ENCODE measurements around the gene WNT5A.

Gene WNT5A

DNA sequence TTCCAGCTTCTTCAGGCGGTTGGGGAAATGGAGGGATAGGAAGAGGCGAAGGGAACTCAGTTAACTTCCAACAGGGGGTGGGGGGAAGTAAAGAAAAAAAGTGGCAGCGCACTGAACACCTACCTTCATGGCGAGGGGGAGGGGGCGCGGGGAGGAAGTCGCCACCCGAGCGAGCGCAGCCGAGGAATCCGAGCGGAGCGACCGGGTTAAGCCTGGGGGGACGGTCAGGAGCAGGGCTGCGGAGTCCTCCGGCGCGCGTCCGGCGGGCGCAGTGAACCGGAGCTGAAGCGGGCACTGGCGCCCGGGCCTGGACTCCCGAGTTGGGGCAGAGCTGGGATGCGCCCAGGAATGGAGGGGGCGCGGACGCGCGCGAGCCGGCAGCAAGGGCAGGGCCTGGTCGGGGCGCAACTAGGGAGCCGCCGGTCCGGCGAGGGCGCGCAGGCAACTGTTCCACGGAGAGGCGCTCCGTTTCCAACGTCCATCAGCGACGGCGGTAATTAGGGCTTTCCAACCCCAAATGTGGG lies at the start of gene WNT5A:
TSS of gene WNT5A (minus strand) at position 450 of the 524 bp plus-strand sequence. CDS start at position 129, 321 bp downstream.
- peak; percentile 54 for DNase-seq

DNA sequence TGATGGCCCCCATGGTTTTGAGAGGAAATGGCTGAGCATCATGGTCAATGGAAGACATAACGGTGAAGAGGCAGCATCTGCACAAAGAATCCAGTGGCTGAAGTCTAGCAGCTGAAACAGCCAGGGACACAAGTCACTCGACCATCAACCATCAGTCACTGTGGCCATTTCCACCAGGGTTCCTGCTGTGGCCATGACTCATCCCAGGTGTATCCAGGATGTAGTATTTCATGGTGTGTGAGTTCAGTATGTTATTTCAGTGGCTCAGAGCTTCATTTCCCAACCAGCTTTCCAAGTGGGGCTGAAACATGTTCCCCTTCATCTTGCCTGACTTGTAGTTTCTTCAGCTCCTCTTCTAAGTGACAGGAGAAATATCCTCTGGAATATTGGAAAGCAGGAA lies 47.8 kb upstream of the WNT5A start:
- DNase-seq = no peak

DNA sequence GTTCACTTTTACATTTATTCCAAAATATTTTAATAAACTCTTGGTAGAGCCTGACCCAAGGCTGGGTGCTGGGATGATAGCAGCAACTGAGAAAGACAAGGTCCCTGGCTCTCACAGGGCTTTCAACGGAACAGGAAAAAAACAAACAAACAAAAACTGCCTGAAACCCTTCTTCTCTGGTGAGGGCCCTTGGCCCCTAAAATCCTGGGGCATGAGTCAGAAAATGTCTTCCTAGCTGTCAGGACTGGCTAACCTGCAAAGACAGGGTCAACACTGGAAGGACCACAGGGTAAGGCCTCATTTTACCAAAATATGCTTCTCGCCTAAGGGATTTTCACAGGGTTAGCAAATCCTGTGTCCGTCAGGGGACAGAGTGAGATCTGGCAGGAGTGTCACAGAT lies 45.7 kb upstream of the WNT5A start:
- no peak for DNase-seq

DNA sequence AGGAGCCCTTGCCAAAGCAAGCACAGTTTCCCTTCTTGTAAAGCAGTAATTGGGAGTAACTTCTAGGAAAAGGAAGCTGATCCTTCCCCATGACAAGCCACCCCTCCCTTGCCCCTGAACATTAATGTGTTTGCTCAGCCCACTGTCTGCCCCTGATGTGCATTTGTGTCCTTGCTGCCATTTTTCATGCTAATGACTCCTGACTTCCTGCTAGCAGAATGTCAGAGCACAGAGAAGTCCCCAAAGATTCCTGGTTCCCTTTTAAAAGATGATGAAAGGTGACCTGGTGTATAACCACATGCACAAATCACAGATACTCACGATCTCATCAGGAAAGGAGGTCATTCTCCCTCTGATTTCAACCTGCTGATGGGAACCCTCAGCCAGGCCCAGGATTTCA lies 44.2 kb upstream of the WNT5A start:
- DNase-seq = no peak

DNA sequence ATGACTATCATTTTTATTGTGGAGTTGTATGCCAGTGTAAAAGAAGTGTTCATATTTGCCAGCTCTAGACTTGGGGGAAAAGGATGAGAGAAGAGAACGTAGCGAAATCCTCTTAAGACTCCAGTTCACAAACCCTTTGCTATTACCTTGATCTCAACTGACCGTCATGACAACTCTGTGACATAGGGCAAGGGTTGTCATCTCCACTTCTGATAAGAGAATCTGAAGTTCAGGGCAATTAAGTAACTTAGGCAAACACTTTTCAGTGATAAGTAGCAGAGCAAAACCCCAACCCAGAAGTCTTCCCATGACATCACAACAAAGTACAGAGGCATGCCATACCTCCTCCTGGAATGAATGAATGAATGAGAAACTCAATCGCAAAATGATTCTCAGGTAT lies 40.3 kb upstream of the WNT5A start:
- no peak for DNase-seq

DNA sequence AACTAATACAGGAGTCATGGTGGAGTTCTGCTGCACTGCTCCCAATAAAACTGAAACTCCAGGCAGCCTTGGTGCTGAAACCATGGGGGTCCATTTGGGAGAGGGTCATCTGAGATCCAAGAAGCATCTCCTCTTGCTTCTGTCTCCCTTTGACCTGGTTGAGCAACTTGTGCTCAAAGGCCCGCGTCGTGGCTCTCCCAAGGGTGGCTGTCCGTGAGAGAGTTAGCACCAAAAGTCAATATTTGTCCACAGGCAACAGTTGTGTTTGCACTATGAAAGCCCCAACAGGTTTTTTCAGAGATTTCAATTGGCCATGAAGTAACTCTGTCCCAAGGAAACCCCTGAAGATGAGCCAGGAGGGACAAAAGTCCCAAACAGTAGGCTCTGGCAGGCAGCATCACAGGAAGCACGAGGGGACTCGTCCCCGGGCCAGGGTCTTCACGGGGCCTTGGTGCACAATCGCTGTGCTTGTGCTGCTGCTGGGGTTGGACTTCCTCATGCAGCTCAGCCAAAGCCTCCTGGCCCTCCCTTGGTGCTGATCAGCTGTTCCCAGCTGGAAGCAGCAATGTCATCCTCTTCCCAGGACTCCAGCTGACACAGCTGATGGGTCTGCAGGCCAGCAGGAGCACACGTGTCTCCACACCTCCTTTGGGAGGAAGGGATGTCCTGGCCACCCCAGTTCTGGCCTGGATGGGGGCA lies 39.4 kb upstream of the WNT5A start:
- DNase-seq = no peak

DNA sequence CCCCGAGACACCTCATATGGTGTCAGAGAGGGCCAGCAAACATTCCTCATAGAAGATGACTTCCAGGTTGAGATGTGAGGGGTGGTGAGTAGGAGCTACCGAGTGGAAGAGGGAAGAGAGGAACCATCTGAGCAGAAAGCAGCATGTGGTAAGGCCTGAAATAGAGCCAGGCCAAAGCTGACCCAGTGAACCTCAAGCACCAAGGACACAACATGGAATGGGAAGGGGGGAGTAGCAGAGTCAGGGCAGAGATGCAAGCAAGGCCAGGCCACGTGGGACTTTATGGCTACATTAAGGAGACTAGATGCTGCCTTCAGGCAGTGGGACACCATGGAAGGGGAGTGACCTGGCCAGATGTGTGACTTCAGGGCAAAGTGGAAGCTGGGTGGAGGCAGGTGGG lies 38.3 kb upstream of the WNT5A start:
- DNase-seq = no peak

DNA sequence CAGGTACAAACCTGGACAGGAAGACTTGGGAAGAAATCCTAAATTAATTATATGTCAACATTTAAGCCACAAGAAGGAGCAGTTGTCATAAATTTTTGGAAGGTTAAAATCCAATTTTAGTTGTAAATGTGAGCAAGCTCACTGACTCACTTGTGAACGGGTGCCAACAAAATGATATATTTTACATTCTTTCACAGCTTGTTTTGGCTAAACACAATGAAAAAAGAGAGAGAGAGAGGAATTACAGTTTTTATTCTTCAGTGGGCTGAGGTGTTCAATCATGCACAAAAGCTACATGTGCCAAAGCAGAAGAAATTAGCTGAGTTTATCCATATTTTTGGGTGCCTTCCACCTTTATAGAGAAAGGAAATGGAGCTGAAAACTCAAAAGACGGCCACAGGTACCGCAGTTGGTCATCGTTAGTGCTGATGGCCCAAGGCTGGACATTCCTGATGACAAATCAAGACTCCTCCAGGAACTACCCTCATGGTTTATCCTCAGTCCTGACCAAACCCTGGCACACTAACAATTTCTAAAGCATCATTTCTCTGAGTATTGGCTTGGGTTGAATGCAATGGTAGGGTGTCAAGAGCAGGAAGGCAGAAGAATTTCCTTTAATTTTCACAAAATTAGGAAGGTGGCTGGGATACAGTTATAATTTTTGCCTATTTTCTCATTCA lies 37.6 kb upstream of the WNT5A start:
- peak; percentile 61 for DNase-seq

DNA sequence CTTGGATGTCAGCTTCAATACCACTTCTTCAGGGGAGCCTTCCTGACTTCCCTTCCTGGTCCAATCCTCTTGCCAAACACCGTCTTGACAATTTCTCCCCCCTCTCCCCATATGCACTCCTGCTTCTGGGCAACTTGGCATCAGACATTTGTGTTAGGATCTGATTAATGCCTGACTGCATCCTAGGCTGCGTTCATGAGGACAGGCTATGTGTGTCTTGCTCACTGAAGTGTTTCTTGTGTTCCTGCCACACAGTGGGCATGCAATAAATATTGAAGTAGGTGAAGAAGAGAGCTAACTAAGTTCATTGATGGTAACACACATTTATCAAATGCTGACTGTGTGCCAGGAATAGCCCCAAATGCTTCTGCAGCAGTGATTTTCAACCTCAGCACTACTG lies 36.4 kb upstream of the WNT5A start:
- DNase-seq = no peak

DNA sequence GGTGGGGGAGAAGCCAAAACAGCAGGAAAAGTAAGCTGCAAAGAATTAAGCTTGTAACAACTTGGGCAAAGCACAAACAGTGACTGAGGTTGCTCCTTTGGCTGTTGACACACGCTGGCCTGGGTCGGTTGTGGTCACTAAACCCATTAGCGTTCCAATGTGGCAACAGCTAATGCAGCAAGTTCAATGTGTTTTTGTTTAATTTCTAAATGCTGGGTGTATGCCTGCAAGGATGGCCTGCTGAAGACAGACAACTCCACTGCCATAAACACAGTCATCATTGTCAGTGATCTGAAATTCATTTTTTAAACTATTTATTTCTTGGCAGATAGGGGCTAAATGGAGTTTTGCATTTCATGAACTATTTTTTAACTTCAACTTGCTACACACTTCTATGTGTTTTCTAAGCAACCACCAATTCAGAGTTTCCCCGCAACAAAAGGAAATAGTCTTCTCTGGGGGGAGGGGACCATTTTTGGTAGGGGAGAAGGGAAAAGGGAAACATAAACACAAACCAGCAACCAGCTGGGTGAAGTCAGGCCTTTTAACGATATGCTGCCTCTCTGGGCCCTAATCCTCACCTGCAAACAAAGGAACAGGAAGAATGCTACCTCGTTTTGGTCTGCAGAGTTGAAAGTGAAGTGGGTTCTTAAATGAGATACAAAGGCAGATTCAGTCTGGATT lies 34.8 kb upstream of the WNT5A start:
- DNase-seq = no peak

DNA sequence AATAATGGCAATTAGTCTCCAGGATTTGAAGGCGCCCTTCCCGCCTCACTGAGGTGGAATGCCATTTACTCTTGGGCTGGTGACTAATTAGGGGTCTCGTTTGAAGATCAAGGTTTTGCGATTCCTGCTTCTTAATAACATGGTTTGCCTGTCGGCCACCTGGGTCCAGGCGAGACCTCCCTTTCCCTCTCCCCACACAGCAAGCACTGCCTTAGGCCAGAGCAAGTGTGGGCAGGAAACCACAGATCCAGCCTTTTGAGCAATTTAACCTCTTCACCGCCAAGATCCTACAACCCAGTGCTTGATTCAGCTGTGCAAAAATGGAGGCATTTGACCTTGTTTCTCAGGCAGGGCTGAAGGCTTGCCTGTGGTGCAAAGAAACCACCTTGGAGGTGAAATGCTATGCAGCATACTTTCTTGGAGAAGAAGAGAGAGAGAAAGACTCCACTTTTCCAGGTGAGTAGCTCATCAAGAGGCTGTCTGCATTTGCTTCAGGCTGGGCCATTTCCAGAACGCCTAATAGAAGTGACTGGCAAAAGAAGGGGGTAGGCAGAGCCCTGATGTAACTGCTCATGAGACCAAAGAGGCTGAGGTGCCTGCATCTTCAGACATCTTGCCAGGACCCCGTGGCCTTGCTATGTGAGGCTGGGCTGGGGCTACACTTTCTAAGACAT lies 34.1 kb upstream of the WNT5A start:
- no peak for DNase-seq

DNA sequence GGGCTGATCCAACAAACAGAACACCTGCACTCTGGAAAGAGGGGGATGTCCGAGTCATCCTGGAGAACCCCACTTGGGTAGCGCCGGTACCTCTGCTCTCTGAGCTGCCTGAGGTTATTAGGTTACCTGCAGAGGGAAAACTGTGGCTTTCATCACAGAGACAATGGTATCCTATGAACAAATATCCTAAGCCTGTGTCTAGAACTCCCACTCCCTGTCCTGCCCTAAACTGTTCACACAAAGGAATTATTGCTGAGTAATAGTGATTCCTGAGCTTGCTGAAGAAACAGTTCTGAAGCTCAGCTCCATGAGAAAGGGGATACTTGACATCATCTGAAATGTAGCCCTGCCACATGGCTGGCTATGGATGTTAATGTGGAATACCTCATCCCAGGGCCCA lies 31.9 kb upstream of the WNT5A start:
- DNase-seq = no peak

DNA sequence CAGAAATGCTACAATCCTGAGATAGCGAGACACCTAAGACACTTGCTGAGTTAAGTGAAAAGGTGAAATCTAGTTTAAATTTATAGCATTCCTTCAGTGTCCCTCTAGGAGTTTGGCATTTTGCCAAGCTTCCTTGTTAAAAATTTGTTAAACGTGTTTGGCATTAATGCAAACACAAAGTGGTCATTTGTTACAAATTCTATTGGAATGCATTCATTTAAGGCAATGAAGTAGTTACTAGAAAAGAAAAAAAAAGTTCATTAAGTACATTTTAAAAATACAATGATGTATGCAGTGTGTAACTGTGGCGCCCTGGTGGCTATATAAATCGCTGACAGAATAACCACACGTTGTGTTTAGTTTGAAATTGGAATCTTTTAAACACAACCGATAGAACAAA lies 31.3 kb upstream of the WNT5A start:
- DNase-seq = no peak

DNA sequence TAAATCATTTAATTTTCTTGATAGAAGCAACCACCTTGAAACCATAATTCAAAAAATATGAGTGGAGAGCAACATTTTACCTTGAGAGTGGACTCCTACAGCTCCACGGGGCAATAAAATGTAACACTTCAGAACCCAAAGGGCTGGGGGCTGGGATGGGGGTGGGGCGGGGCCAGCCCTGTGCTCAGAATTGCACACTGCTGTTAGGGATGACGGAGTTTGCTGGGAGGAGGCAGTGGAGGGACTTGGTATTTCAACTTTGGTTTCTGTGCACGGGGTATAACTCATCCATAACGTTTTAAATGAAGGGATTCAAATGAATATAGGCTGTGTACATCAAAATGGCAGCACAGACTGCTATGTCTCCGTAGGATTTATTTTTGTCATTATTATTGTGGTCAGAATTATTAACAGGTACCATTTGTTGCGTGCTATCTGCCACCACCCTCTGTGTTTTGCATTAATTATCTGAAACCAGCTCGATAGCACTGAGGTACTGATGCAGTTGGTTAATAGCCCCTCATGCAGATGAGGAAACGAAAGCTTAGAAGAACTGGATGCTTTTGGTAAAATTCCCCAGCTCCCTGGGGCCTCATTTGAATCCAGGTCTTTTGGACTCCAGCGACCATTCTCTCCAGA lies 29.4 kb upstream of the WNT5A start:
- no peak for DNase-seq

DNA sequence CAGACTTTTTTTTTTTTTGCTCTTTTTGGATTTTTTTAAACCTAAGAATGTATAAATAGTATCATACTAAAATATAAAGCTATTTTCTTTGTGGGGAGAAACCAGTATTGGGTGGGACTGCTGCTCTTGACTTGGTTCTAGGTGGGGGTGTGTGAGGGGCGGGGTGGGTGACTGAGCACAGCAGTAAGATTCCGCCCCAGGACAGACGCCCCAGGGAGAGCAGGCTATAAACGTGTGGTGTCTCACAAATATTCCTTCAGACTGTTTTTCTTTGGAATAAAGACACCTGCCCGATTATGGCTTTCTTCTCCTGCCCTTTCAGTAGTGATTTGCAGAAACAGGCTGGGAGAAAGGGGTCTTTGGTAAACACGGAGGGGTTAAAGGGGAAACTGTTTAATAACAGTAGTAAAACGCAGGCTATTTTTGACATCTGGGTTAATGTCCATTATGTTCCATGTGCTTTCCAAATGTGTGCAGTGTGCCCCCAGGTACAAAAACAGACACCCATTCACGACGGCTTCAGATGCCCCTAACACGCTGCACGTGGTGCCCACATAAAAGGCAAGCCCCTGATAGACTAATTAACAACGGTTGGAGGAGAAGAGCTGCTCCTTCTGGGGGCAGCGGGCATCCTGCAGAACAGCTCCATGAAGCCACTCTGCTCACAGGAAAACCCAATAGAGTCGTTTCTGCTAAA lies 28.6 kb upstream of the WNT5A start:
- no peak for DNase-seq

DNA sequence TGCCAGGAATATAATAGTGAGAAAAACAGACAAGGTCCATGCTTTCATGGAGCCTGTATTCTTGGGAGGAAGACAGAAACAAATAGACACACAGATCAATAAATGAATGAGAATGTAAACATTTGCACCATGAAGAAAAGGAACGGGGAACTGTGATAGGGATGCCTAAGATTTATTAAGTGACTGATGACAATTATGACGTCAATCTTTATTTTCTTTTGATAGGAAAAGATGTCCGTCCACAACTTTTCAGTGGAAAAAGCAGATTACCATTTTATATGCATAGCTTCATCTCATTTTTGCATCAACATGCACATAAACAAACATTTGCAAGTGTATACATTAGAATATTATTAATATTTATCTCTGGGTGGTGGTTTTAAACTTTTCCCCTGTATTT lies 27.9 kb upstream of the WNT5A start:
- no peak for DNase-seq

DNA sequence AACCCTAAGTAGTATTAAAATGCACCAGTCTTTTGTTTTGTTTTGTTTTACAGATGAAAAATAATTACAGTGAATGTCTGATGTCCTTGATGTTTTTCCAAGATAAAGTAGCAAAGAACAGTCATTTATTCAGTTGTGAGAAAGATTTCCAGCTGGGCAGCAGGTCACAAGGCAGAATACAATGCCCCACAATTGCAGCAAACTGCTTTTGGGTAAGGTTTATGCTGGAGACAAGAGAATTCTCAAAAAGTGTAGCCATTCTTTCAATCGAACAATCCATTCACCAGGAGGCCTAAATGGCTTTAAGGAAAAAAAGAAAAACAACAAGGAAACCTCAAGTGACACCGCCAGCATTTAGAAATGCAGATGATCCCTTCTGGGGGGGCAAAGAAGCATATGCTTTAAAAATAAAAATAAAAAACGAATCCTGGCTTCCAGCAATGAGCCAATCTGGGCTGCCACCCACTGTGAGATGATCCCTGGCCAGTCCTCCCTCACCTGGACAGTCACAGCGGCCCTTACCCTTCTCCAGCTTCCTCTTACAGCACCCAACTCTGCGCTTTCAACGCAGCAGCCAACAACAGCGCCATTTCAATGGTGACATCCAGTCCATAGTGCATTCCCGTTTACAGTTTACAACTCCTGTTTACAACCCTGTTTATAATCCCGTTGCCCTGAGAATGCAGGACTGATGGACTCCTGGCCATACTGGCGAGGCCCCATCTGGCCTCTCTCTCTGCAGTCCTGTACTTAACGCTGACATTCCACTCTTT lies 25.7 kb upstream of the WNT5A start:
- DNase-seq = no peak

DNA sequence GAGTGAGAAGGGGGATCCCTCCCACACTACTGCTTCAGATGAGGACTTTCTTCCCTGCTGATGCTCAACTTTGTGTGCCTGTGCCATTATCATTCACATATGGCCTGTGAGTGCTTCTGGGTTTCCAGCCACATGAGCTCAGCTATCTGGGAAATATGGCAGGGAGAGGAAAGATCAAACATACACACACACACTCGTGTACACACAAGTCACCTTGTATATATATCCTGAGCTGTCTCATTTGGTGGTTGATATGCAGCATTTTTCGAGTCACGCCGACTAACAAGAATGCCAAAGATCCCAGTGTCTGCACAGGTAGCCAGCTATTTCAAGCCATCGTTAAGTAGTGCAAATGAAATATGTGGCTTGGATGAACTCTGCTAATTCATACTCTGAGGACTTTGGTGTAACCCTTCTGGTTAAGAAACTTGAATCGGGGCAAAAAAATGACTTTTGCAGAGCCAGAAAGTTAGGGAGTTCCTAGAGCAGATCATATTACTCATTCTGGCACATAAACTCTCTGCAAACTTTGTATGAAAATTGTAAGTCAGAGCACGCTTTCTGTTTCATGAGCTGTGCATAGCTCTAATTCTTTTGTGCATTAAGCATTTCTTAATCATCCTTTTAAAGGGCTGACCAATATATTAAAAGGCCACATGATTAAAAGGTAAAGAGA lies 24.9 kb upstream of the WNT5A start:
- peak; percentile 71 for DNase-seq

DNA sequence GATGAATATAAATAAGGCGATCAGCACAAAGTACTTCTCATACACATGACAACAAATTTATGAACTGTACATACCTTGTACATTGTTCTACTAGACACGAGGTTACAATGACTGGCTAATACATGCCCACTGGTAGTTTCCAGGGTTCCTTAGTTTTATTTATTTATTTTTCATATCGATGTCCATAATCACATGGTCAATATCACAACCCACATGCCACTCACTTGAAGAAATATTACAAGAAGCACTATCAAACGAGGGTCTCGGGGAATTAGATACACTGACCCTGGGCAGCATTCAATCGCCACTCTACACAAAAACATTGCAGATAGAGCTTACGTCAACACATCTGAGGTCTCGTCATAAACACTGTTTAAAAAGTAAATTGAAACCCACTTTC lies 21.2 kb upstream of the WNT5A start:
- DNase-seq = no peak

DNA sequence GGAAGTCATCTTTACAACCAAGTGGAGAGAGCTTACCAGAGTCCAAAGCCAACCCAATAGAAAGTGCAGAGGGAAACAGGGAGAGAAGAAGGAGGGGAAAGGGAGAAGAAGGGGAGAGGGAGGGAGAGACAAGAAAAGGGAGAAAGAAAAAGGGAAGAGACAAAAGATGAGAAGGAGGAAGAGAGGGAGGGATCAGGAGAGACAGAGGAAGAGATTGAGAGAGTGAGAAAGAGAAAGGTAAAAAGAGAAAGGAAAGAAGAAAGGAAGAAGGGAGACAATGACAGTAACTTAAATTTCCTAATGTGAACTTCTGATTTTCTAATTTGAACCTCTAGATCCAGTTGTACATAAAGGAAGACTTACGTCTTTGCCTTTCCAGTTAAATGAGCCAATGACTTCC lies 20.7 kb upstream of the WNT5A start:
- no peak for DNase-seq

DNA sequence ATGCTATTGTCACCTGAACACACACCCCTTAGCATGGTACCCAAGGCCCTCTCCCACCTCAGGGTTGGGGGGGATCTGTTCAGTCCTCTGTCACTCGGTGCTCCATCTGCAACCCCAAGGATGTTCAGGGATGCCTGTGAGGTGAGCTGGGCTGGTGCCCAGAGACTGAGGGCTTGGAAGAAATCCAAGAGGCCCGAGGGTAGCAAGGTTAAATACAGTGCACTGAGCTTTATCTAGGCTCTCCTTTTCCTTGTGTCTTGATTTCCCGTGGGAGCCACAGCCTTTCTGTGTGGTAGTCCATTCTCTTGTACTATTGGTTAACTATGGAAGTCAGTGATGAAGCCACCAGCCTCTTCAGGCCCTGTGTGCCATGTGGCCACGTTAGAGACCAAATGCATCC lies 18.7 kb upstream of the WNT5A start:
- DNase-seq = no peak
